PC-3 (cell line): Measurements from ENCODE around the gene NKAIN2.

Source experiments
- CTCF ChIP-seq: fragments of 300-600 bp; sonication (generic); conservative IDR thresholded peaks from 2 replicates; pipeline ENCODE4 v1.5.1; 2017; ENCODE audit warnings: antibody characterized with exemption, low read depth, mild to moderate bottlenecking, low read length
- EZH2 ChIP-seq: fragments of 300-600 bp; sonication (generic); IDR thresholded peaks from one replicate; pipeline ENCODE4 v1.6.1; 2017; ENCODE audit warnings: antibody characterized with exemption, mild to moderate bottlenecking, low read length; ENCODE audit not compliant: unreplicated experiment
- EZH2phosphoT487 ChIP-seq: fragments of 300-600 bp; sonication (generic); IDR thresholded peaks from 2 replicates; pipeline ENCODE4 v1.6.1; 2018; ENCODE audit warnings: mild to moderate bottlenecking, antibody characterized with exemption, low read length, borderline replicate concordance

- no peak for TF ChIP-seq CTCF
- TF ChIP-seq EZH2: no peak
- TF ChIP-seq EZH2phosphoT487: no peak
Measured at GRCh38 chr6:124721331-124721730, 917.7 kb downstream of the NKAIN2 start.
